Measurements from ENCODE around the gene LIFR. TPM values are rescaled to one million over a fixed set of nuclear protein-coding genes. Genes with fewer than 3 reads are reported as not detected.

The LIFR gene
- polyA plus RNA-seq, 1 of the 3 experiments (the other 2 are of a cell fraction): 3.8 TPM

DNA sequence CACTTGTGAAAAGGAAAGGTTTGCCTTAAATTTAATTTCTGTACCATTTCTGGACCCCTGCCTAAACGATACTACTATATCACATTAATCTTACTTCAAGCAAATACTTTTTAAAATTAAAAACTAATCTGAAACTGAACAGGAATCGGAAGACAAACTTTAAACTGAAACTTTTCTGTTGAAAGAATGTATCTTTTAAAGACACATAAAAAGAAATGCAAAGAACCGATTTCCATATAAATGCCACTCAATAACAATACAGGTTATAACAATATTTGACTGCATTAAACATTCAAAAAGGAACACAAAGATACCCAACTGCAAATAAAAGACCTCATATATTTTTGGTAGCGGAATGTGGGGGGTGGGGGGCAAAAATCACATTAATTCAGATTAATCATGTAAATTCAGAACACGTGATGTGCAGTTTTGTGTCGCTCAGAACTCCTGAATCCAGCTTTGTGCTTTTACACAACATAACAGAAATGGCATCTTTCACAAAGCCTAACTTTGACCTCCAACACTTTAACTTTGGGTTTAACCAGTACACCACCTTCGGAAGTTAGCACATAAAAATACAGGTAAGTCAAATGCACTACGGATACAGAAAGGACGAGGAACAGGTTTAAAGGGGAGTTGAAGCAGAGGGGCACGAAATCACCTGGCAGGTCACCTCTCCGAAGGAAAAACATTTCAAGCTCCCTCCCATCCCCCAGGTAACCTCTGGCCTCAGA lies 925 bp downstream of the LIFR start (continued):
- TF ChIP-seq FOXJ3 (CRISPR knock-in tag; IDR thresholded peaks at IDR 0.05): no peak

DNA sequence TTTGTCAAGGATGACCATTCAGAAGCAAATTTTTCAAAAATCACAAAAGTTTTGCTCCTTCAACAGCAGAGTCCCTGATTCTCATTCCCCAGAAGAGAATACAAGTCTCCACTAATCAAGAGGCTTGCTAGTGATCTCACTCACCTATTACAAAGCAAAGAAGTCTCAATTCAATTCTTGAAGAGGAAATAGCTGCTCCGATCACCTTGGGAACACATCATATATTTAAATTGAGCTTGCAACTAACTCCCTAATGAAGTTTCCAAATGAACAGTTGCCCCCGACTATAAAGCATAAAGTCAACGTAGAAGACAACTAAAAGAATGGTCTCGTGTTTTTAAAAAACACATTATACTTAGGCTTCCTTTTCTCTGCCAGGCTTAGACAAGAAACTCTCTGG lies 1.6 kb downstream of the LIFR start:
- no peaks in the 10 kb centered on the region for H3K36me3 ChIP-seq (replicated peaks in 1 of 2; ENCODE audit: control insufficient read depth in 1 of 2, insufficient read depth in 2 of 2, low read length in 1 of 2)
- ChIA-PET POLR2A (no interaction called here), CTCF (interaction anchor here (1.8 to 5.0 kb wide), 3 partner anchors 77 to 255 kb away, joined by 5 to 41 read pairs (median 5); no protein-coding TSS in a partner anchor)
- WGBS (ENCODE audit: low lambda C conversion rate): 96% methylated on average over 4 of the region's 4 CpGs
- H3K9me3 ChIP-seq: no peaks in the 10 kb centered on the region
- H3K4me2 ChIP-seq: peak overlapping the region; percentile 90; the same call in 1 of the 2 replicates
- no peaks in the 10 kb centered on the region for H3K27me3 ChIP-seq (ENCODE audit: insufficient read depth)
- H3K4me3 ChIP-seq (ENCODE audit: low read depth in 2 of 2, low read length in 1 of 2): peak overlapping the region; percentile 79 to 91; a peak in 2 of 4 replicates
- H3K9ac ChIP-seq: no peak overlapping the region
- H4K20me1 ChIP-seq (ENCODE audit: insufficient read depth): 0 out of 2 replicates have a peak, but pooled peaks cover 4% of the 10 kb centered on the region
- no peaks in the 10 kb centered on the region for H3K9me2 ChIP-seq
- no peak for DNase-seq
- H3K4me1 ChIP-seq (ENCODE audit: control insufficient read depth in 1 of 2, insufficient read depth in 2 of 2, low read depth in 1 of 2, low read length in 1 of 2): peaks cover 0 to 9% of the 10 kb centered on the region in 2 experiments; a peak in 3 of 4 replicates
- no peak overlapping the region for H2AFZ ChIP-seq (ENCODE audit: low read depth)
- H3K27ac ChIP-seq (ENCODE audit: low read depth in 2 of 2, low read length in 1 of 2): no peak overlapping the region
- peaks cover 20% of the 10 kb centered on the region; the same call in 1 of the 2 replicates for H3K79me2 ChIP-seq (ENCODE audit: insufficient read depth)
- TF ChIP-seq GATA2 (CRISPR knock-in tag; IDR thresholded peaks at IDR 0.05) (no peak), YY1 (IDR thresholded peaks at IDR 0.05; ENCODE audit: low read depth) (no peak), NRF1 (IDR thresholded peaks at IDR 0.05; ENCODE audit: low read depth, low read length) (no peak), MXI1 (IDR thresholded peaks at IDR 0.05; ENCODE audit: low read depth, low read length) (no peak), SIN3A (IDR thresholded peaks at IDR 0.05; ENCODE audit: borderline replicate concordance, low read depth, low read length) (no peak), JUND (IDR thresholded peaks at IDR 0.05) (no peak), USF1 (IDR thresholded peaks at IDR 0.05; ENCODE audit: borderline replicate concordance, low read depth) (no peak), ELF1 (IDR thresholded peaks at IDR 0.05) (no peak), NFIC (IDR thresholded peaks at IDR 0.05; ENCODE audit: borderline replicate concordance) (no peak), RAD21 (IDR thresholded peaks at IDR 0.05; ENCODE audit: low read length) (no peak), RCOR1 (IDR thresholded peaks at IDR 0.05; ENCODE audit: low read length) (no peak), EZH2phosphoT487 (IDR thresholded peaks at IDR 0.05; ENCODE audit: borderline replicate concordance, low read depth) (no peak), SMC3 (IDR thresholded peaks at IDR 0.05; ENCODE audit: low read depth, low read length) (no peak), TCF12 (IDR thresholded peaks at IDR 0.05) (no peak), FOXJ3 (CRISPR knock-in tag; IDR thresholded peaks at IDR 0.05) (no peak), MEF2A (IDR thresholded peaks at IDR 0.05; ENCODE audit: borderline replicate concordance, low read depth) (no peak), RFX5 (IDR thresholded peaks at IDR 0.05; ENCODE audit: low read length) (no peak)
- TF ChIP-seq, protein P1, sequence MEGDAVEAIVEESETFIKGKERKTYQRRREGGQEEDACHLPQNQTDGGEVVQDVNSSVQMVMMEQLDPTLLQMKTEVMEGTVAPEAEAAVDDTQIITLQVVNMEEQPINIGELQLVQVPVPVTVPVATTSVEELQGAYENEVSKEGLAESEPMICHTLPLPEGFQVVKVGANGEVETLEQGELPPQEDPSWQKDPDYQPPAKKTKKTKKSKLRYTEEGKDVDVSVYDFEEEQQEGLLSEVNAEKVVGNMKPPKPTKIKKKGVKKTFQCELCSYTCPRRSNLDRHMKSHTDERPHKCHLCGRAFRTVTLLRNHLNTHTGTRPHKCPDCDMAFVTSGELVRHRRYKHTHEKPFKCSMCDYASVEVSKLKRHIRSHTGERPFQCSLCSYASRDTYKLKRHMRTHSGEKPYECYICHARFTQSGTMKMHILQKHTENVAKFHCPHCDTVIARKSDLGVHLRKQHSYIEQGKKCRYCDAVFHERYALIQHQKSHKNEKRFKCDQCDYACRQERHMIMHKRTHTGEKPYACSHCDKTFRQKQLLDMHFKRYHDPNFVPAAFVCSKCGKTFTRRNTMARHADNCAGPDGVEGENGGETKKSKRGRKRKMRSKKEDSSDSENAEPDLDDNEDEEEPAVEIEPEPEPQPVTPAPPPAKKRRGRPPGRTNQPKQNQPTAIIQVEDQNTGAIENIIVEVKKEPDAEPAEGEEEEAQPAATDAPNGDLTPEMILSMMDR (IDR thresholded peaks at IDR 0.05): no peak
- TF ChIP-seq, protein P2, sequence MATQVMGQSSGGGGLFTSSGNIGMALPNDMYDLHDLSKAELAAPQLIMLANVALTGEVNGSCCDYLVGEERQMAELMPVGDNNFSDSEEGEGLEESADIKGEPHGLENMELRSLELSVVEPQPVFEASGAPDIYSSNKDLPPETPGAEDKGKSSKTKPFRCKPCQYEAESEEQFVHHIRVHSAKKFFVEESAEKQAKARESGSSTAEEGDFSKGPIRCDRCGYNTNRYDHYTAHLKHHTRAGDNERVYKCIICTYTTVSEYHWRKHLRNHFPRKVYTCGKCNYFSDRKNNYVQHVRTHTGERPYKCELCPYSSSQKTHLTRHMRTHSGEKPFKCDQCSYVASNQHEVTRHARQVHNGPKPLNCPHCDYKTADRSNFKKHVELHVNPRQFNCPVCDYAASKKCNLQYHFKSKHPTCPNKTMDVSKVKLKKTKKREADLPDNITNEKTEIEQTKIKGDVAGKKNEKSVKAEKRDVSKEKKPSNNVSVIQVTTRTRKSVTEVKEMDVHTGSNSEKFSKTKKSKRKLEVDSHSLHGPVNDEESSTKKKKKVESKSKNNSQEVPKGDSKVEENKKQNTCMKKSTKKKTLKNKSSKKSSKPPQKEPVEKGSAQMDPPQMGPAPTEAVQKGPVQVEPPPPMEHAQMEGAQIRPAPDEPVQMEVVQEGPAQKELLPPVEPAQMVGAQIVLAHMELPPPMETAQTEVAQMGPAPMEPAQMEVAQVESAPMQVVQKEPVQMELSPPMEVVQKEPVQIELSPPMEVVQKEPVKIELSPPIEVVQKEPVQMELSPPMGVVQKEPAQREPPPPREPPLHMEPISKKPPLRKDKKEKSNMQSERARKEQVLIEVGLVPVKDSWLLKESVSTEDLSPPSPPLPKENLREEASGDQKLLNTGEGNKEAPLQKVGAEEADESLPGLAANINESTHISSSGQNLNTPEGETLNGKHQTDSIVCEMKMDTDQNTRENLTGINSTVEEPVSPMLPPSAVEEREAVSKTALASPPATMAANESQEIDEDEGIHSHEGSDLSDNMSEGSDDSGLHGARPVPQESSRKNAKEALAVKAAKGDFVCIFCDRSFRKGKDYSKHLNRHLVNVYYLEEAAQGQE (IDR thresholded peaks at IDR 0.05; ENCODE audit: low read depth, low read length): no peak
- TF ChIP-seq, protein P3, sequence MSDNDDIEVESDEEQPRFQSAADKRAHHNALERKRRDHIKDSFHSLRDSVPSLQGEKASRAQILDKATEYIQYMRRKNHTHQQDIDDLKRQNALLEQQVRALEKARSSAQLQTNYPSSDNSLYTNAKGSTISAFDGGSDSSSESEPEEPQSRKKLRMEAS (IDR thresholded peaks at IDR 0.05; ENCODE audit: low read depth): no peak
- H3F3A ChIP-seq (replicated peaks; ENCODE audit: insufficient read depth): peaks cover 4% of the 10 kb centered on the region

All from SK-N-SH (cell line).